Esophagus (tissue), 2 donors: Measurements from ENCODE around the gene SRSF4. TPM values are rescaled to one million over a fixed set of nuclear protein-coding genes. Genes with fewer than 3 reads are reported as not detected.

Experiments
- H3K27ac ChIP-seq, 2 donors: one replicate each; pipeline ENCODE4 v1.5.1; 2013; ENCODE audit warnings: low read depth in 2 of 2, mild to moderate bottlenecking in 2 of 2, inconsistent platforms in 1 of 2, low read length in 1 of 2, moderate library complexity in 1 of 2
- H3K27me3 ChIP-seq, 2 donors: one replicate each; pipeline ENCODE4 v1.6.1; 2013; ENCODE audit warnings: low read length in 2 of 2, control low read depth in 1 of 2, mild to moderate bottlenecking in 1 of 2; ENCODE audit not compliant: insufficient read depth in 2 of 2, control insufficient read depth in 1 of 2
- H3K36me3 ChIP-seq, 2 donors: one replicate each; pipeline ENCODE4 v1.6.1; 2013; ENCODE audit warnings: low read length in 1 of 2; ENCODE audit not compliant: control insufficient read depth in 2 of 2, insufficient read depth in 2 of 2
- H3K4me1 ChIP-seq, 2 donors: one replicate each; pipeline ENCODE4 v1.6.1; 2013; ENCODE audit warnings: low read length in 1 of 2; ENCODE audit not compliant: control insufficient read depth in 2 of 2, insufficient read depth in 2 of 2
- H3K4me3 ChIP-seq, 2 donors: one replicate each; pipeline ENCODE4 v1.5.1; 2013; ENCODE audit warnings: low read length in 2 of 2, mild to moderate bottlenecking in 2 of 2, low read depth in 1 of 2, moderate library complexity in 1 of 2
- H3K9me3 ChIP-seq, 2 donors: one replicate each; pipeline ENCODE4 v1.6.1; 2013; ENCODE audit warnings: mild to moderate bottlenecking in 2 of 2, low read depth in 1 of 2, low read length in 1 of 2, moderate library complexity in 1 of 2; ENCODE audit not compliant: control insufficient read depth in 2 of 2, insufficient read depth in 1 of 2
- WGBS, 2 donors: extraction: QIAGEN DNeasy Blood & Tissue Kit; methylation state at CpG; one replicate each; pipeline ENCODE4 v1.1.7; 2013; 5-methylcytosine and 5-hydroxymethylcytosine counted together
- polyA plus RNA-seq, 2 donors: library from polyadenylated mRNA; stranded (reverse); fragments of 200-250 nt; gene quantifications; one replicate each; pipeline ENCODE4 v1.2.3, GENCODE V29; 2013
- donor health status: healthy with polysubstance abuse.
- donor health status: Bipolar disorder and iron deficiency.

The SRSF4 gene
- polyA plus RNA-seq, 2 donors = 50.8 to 71.0 TPM

GRCh38 chr1:29202053-29202452 lies 20.4 kb upstream of the SRSF4 start:
- WGBS, 2 donors = 33 to 60% methylated on average over 1 of the region's 1 CpG
- Histone ChIP-seq H3K4me3 (no peak overlapping the region), H3K27me3 (no peaks in the 10 kb centered on the region), H3K36me3 (peaks cover 5 to 10% of the 10 kb centered on the region in 2 donors), H3K27ac (peak overlapping the region; percentile 70 to 79), H3K9me3 (no peaks in the 10 kb centered on the region), H3K4me1 (no peaks in the 10 kb centered on the region)

GRCh38 chr1:29201595-29202051 lies 19.9 kb upstream of the SRSF4 start:
- H3K36me3 ChIP-seq = peaks cover 3 to 8% of the 10 kb centered on the region in 2 donors
- no peaks in the 10 kb centered on the region for H3K9me3 ChIP-seq
- peak overlapping the region; percentile 70 to 79 for H3K27ac ChIP-seq
- no peak overlapping the region for H3K4me3 ChIP-seq
- H3K27me3 ChIP-seq = no peaks in the 10 kb centered on the region
- WGBS, 2 donors = 84 to 85% methylated on average over 6 of the region's 6 CpGs
- no peaks in the 10 kb centered on the region for H3K4me1 ChIP-seq

- no peak overlapping the region for H3K4me3 ChIP-seq
- H3K9me3 ChIP-seq = no peaks in the 10 kb centered on the region
- no peaks in the 10 kb centered on the region for H3K4me1 ChIP-seq
- 83 to 86% methylated on average over 5 of the region's 5 CpGs for WGBS, 2 donors
- no peak overlapping the region for H3K27ac ChIP-seq
- H3K36me3 ChIP-seq = peaks cover 0 to 6% of the 10 kb centered on the region in 2 donors
- no peaks in the 10 kb centered on the region for H3K27me3 ChIP-seq
These were observed 19.4 kb upstream of the SRSF4 start for GRCh38 chr1:29200906-29201594.

- peaks cover 0 to 13% of the 10 kb centered on the region in 2 donors for H3K36me3 ChIP-seq
- H3K27ac ChIP-seq = no peak overlapping the region
- WGBS, 2 donors = 90 to 94% methylated on average over 12 of the region's 12 CpGs
- no peaks in the 10 kb centered on the region for H3K27me3 ChIP-seq
- no peaks in the 10 kb centered on the region for H3K9me3 ChIP-seq
- H3K4me1 ChIP-seq = no peaks in the 10 kb centered on the region
- no peak overlapping the region for H3K4me3 ChIP-seq
These were observed 16.3 kb upstream of the SRSF4 start for GRCh38 chr1:29197993-29198392.

- peaks cover 0 to 13% of the 10 kb centered on the region in 2 donors for H3K36me3 ChIP-seq
- H3K9me3 ChIP-seq = no peaks in the 10 kb centered on the region
- no peak overlapping the region for H3K4me3 ChIP-seq
- H3K4me1 ChIP-seq = no peaks in the 10 kb centered on the region
- H3K27me3 ChIP-seq = no peaks in the 10 kb centered on the region
- WGBS, 2 donors = 88 to 96% methylated on average over 2 of the region's 2 CpGs
- no peak overlapping the region for H3K27ac ChIP-seq
These were observed 15.9 kb upstream of the SRSF4 start for GRCh38 chr1:29197590-29197924.

- WGBS, 2 donors = 70 to 74% methylated on average over 7 of the region's 7 CpGs
- H3K27ac ChIP-seq = no peak overlapping the region
- no peak overlapping the region for H3K4me3 ChIP-seq
- peaks cover 0 to 13% of the 10 kb centered on the region in 2 donors for H3K36me3 ChIP-seq
- no peaks in the 10 kb centered on the region for H3K9me3 ChIP-seq
- no peaks in the 10 kb centered on the region for H3K4me1 ChIP-seq
- H3K27me3 ChIP-seq = no peaks in the 10 kb centered on the region
These were observed 15.3 kb upstream of the SRSF4 start for GRCh38 chr1:29196863-29197589.

GRCh38 chr1:29195881-29196291 lies 14.2 kb upstream of the SRSF4 start:
- Histone ChIP-seq H3K4me3 (no peak overlapping the region), H3K36me3 (peaks cover 0 to 13% of the 10 kb centered on the region in 2 donors), H3K9me3 (no peaks in the 10 kb centered on the region), H3K27me3 (no peaks in the 10 kb centered on the region), H3K27ac (no peak overlapping the region), H3K4me1 (no peaks in the 10 kb centered on the region)
- 64 to 67% methylated on average over 8 of the region's 8 CpGs for WGBS, 2 donors

GRCh38 chr1:29193879-29194455 lies 12.3 kb upstream of the SRSF4 start:
- H3K27ac ChIP-seq = no peak overlapping the region
- peaks cover 0 to 10% of the 10 kb centered on the region in 2 donors for H3K36me3 ChIP-seq
- H3K4me3 ChIP-seq = no peak overlapping the region
- H3K4me1 ChIP-seq = no peaks in the 10 kb centered on the region
- H3K9me3 ChIP-seq = no peaks in the 10 kb centered on the region
- no peaks in the 10 kb centered on the region for H3K27me3 ChIP-seq
- WGBS, 2 donors = 98% methylated on average over 8 of the region's 8 CpGs

- Histone ChIP-seq H3K4me3 (no peak overlapping the region), H3K9me3 (no peaks in the 10 kb centered on the region), H3K4me1 (no peaks in the 10 kb centered on the region), H3K36me3 (peaks cover 0 to 8% of the 10 kb centered on the region in 2 donors), H3K27me3 (no peaks in the 10 kb centered on the region), H3K27ac (no peak overlapping the region)
- WGBS, 2 donors = 84 to 92% methylated on average over 6 of the region's 6 CpGs
These were observed 9.0 kb upstream of the SRSF4 start for GRCh38 chr1:29190718-29191117.
